HFF-Myc (cell line): ENCODE data around the gene FOXN3.

Experiments used
- DNase-seq: peaks from one replicate; pipeline ENCODE4 v3.0.0-alpha.2; 2011; ENCODE audit warnings: low read depth; ENCODE audit errors: extremely low read depth
- H3K4me3 ChIP-seq: replicated peaks from 2 replicates; pipeline ENCODE4 v1.5.1; 2011; ENCODE audit warnings: low read depth, mild to moderate bottlenecking, control low read depth, low read length
- TF ChIP-seq, protein P1 (sequence below): IDR thresholded peaks from 2 replicates; pipeline ENCODE4 v1.5.1; 2012; ENCODE audit warnings: mild to moderate bottlenecking, low read depth, low read length, control low read depth; ENCODE audit errors: missing control alignments

The FOXN3 gene

DNA sequence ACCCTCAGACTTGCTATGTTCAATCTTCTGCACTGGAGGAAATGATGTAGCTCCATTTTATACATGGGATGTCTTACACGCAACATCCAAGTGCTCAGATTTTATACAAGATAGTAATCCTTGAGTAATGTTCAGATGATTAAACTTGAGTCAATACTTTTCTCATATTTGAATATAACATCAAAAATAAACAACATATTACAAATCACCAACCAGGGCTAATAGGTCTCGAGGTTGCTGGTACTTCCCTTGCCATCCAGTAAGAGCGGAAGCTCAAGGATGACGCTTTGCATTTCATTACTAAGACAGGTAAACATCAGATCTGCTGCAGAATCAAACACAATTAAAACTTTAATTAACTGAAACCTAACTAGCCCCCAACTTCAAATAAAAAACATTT, 97.3 kb downstream of the FOXN3 start:
- TF ChIP-seq, protein P1, sequence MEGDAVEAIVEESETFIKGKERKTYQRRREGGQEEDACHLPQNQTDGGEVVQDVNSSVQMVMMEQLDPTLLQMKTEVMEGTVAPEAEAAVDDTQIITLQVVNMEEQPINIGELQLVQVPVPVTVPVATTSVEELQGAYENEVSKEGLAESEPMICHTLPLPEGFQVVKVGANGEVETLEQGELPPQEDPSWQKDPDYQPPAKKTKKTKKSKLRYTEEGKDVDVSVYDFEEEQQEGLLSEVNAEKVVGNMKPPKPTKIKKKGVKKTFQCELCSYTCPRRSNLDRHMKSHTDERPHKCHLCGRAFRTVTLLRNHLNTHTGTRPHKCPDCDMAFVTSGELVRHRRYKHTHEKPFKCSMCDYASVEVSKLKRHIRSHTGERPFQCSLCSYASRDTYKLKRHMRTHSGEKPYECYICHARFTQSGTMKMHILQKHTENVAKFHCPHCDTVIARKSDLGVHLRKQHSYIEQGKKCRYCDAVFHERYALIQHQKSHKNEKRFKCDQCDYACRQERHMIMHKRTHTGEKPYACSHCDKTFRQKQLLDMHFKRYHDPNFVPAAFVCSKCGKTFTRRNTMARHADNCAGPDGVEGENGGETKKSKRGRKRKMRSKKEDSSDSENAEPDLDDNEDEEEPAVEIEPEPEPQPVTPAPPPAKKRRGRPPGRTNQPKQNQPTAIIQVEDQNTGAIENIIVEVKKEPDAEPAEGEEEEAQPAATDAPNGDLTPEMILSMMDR, result no peak
- no peak overlapping the region for H3K4me3 ChIP-seq
- no peak for DNase-seq

DNA sequence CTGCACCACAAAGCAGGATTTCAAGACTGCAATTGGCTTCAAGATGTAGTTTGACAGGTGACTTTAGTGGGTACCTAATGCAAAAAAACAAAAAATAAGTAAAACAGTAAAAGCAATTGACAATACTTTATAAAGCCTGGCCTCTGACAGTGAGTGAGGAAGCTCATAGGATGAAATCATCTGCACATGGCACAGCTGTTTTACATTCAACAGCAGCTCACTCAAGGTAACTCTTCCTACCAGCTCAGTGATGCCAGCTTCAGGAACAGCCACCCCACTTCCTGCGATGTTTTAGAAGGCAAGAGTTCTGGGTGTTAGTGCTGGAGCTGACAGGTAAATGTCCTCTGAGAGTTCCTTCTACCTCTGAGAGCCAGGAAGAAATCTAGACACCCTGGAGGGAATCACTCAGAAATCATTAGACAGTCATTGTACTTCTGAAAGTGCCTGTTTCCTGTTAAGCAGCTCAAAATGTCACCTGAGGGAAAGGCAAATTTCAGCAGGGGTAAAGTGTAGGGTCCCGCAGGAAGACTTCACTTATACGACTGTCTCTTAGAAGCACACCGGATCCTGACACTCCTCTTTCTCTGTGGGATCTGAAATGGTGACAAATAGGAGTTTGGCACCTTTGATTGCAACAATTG, 99.9 kb downstream of the FOXN3 start:
- TF ChIP-seq, protein P1, result no peak
- DNase-seq, result no peak
- no peak overlapping the region for H3K4me3 ChIP-seq

DNA sequence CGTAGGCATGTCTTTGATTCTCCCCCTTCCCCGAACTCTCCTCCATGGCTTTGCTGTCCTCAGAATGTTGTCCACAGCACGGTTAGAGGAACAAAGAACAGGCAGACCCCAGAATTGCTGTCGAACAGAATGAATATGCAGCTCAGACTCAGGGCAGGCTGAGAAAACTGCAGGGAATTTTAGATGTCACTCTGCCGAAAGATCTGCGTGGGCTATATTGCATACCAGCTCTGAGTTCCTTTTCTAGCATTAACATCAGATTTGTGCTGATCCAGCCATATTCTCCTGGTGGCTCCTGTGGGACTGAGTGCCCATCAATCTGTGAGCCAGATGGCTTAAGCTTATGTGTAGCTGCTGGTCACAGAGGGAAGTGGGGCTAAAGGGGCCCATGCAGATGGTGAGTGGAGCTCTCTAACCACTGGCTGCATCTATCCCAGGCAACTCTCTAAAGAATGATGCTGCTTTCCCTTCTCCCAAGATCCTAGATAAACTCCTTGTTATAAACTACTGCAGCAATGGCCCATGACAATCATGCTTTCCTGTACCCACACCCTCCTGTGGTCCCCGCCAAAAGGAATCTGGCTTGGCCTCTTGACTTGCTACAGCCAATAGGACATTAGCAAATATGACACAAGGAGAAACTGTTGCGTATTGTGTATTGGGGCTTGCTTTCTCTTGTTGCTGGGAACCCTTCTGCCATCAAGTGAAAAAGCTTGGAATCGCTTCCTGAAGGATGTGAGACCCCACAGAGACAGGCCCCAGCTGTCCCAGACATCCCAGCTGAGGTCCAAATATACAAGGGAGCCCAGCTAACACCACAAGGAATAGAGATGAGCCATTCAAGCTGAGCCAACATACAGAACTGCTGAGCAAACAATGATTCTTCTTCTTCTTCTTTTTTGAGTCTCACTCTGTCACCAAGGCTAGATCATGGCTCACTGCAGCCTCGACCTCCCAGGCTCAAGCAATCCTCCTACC, 101.3 kb downstream of the FOXN3 start:
- no peak for DNase-seq
- H3K4me3 ChIP-seq, result no peak overlapping the region
- TF ChIP-seq, protein P1, result no peak

DNA sequence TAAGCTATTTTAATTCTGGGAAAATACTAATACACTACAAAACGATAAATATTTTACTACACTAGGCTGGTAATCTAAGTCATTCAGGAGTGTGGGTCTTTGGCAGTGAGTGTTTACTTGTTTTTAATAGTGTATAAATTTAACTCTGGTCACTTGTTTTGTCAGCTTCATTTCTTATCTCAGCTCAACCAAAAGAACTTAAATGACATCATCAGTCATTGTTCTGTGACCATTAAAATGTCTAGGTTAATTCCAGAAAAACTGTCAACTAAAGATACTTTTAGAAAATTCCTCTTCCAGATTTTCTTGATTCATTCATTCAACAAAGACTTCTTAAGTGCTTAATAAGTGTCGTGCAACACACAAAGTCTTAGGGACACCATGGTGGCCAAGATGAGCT, 102.8 kb downstream of the FOXN3 start:
- TF ChIP-seq, protein P1, result no peak
- DNase-seq, result no peak
- no peak overlapping the region for H3K4me3 ChIP-seq

DNA sequence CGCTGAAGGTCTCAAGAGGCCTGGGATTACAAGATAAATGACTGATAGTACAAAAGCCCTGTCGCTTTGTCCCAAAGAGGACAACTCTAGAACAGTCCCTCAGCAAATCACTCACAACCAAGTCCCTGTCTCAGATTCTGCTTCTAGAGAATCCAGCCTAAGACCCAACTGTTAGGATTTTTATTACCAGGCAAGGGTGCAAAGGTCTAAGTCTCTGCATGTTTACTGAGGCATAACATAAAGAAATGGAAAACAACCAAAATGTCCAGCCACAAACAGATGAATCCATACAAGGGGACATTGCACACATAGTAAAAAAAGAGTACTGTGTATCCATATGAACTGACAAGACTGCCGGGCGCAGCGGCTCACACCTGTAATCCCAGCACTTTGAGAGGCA, 104.1 kb downstream of the FOXN3 start:
- no peak for DNase-seq
- TF ChIP-seq, protein P1, result no peak

DNA sequence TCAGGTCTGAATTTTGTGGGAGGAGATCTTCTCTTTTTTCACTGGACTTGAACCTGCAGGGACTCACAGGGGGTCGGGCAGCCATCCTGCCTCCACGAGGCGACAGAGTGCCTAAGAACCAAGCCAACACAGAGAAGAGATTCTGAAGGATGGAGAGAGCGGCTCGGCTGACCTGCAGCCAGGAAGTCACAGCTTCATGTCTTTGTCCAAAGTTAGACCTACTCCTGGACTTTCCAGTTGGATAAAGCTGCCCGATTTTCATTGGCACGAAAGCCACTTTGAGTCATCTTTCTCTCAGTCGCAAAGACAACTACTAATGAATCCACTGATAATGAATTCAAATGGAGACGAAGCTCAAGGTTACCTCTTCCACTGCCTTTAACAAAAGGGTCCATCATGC, 106.8 kb downstream of the FOXN3 start:
- TF ChIP-seq, protein P1, result no peak
- H3K4me3 ChIP-seq, result no peak overlapping the region
- no peak for DNase-seq

More for the DNA sequence above, 104.1 kb downstream of the FOXN3 start:
- no peak overlapping the region for H3K4me3 ChIP-seq
